NCI-H510A treated with DMSO at 0.1 percent for 48 hours (cell line): Measurements from ENCODE around the gene ME2.
"Not testable (repeated sequence)": the region's sequence is repeated elsewhere in the genome, so short reads cannot be mapped to it uniquely, and the experiment has no call there.

ENCODE experiments used
- DNase-seq: peaks from one replicate; lab custom pipeline; 2025; lab: John Stamatoyannopoulos, UW

ME2 gene

DNA sequence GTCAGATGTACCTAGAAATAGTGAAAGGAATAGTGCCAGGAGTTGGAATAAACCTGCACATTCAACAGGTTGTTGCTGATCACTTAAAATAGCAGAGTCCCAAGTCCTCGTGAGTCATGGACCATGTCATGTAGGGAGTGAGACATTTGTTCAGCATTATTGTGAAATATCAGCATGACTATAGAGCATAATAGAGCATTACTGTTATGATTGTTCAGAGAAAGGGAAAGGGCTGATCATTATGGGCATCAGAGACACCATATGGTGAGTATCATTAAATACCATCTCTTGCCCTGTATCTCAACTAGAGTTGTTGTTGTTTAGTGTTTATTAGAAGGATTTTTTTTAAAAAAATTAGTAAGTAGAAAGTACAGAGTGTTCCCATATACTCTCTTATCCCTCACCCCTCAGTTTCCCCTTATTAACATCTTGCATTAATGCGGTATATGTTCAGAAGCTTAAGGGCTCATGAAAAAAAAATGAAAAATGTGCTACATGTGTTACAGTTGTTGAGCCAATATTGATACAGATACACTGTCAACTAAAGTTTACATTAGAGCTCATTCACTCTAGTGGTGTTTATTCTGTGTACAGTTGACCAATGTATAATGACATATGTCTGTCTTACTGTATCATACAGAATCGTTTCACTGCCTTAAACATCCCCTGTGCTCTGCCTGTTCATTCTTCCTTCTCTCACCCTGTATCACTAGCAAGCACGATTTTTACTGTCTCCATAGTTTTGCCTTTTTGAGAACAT lies 94.6 kb downstream of the ME2 start:
- no peak for DNase-seq

DNA sequence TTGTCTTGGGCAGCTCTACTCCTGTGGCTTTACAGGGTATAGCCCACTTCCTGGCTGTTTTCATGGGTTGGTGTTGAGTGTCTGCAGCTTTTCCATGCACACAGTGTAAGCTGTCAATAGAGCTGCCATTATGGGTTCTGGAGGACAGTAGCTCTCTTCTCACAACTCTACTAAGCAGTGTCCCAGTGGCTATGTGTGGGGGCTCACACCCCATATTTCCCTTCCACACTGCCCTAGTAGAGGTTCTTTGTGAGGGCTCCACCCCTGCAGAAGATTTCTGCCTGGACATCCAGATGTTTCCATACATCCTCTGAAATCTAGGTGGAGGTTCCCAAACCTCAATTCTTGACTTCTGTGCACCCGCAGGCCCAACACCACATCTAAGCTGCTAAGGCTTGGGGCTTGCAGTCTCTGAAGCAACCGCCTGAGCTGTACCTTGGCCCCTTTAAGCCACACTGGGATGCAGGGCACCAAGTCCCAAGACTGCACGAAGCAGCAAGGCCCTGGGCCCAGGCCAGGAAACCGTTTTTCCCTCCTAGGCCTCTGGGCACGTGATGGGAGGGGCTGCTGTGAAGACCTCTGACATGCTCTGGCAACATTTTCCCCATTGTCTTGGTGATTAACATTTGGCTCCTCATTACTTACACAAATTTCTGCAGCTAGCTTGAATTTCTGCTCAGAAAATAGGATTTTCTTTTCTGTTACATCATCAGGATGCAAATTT lies 98.3 kb downstream of the ME2 start:
- no peak for DNase-seq

DNA sequence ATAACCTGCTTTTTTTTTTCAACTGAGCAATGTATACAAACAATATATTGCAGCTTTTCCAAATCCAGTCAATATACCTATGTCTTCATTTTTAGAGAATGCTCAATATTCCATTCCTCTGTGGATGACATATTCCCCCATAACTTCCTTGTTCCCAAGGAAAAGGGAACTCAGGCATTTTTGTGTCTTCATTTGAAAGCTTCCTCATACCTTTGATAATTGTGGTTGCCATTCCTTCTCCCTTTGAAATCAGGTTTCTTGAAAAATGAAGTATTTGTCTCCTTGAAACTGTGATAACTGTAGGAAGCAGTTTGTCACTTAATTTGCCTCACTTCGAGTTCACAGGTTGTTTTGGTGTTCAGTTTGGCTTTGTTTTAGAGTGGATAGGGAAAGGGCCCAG lies 102.5 kb downstream of the ME2 start:
- DNase-seq: no peak

- DNase-seq: no peak
Observed at GRCh38 chr18:50982086-50982801, 103.3 kb downstream of the ME2 start.

GRCh38 chr18:50982802-50983179 lies 103.9 kb downstream of the ME2 start:
- DNase-seq: no peak

DNA sequence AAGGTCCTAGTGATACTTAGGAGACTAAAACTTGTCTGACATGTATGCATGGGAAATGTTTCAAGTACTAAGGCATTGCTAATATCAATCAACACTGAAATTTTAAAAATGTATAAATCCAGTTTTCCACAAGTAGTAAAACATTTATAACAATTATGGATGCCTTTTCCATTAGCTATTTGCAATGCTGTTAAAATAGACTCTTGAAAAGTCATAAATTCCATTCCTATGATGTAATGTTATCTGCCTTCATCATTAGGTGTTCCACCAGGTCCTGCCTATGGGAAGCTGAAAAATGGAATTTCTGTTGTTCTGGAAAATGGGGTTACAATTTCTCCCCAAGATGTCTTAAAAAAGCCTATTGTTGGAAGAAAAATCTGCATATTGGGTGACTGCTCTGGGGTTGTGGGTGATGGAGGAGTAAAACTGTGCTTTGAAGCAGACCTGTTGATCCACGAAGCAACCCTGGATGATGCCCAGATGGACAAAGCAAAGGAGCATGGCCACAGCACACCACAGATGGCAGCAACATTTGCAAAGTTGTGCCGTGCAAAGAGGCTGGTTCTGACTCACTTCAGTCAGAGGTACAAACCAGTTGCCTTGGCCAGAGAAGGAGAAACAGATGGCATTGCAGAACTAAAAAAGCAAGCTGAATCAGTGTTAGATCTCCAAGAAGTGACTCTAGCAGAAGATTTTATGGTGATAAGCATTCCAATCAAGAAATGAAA lies 107.6 kb downstream of the ME2 start:
- DNase-seq: no peak

DNA sequence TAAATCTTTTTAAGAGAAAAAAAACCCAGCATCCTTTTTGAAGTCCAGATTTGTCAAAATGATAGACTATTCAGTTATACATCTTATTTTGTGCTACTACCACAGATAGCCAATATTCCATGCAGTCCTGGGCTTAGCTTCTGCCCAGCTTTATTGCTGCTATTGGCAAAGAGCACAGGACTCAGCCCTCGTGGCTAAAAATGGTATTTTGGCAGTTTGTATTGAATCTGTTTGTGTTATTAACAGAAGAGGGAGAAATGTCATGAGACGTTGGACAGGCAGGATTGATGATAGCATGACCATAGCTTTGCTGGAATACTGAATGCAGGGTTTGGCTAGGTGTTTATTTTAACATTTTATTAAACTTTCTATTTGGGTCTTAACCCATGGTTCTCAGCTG lies 108.3 kb downstream of the ME2 start:
- no peak for DNase-seq

DNA sequence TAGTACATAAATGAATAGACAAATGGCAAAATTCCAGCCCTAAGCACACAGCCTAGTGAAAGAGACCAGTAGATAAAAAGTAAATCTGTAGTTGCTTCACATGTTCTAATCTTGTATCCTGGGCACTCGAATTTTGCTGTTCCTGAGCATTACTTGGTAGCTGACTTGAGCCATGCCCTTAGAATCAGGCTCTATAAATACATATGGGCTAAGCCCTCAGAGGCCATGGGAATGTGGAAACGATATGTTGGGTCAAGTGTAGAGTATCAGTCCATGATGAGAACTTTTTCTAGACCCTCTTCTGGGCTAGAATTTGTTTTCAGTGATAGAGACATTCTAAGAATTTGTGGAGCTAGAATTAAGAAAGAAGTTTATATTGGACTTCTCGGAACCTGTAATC lies 110.8 kb downstream of the ME2 start:
- DNase-seq: no peak

GRCh38 chr18:50992351-50992762 lies 113.4 kb downstream of the ME2 start:
- no peak for DNase-seq

DNA sequence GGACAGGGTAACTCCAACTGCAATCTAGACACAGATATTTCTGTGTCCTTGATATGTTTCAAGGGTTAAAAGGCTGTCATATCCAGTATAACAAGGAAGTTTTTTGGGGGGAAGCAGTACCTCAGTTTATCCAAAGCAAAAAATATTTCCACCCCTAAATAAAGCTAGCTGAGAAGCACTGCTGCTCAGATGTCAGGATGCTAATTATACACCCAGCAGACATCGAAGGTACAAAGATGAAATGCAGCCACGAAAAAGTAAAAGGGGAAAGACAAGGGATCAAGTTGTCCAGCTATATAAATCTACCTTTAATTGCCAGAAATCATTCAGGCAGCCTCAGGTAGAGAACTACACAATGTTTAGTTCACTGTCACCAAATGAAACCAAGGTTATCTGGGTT lies 115.1 kb downstream of the ME2 start:
- no peak for DNase-seq

GRCh38 chr18:51003174-51003573 lies 124.3 kb downstream of the ME2 start:
- DNase-seq: not testable (repeated sequence)
